ENCODE results near the gene USP31. TPM values are rescaled to one million over a fixed set of nuclear protein-coding genes. Genes with fewer than 3 reads are reported as not detected.
A peak's percentile ranks its signal among the peaks of the same experiment; 100 is the strongest.

Gene USP31
- total RNA-seq, 1 experiment from 2014 or later, result 16.1 TPM

- H2AFZ ChIP-seq (ENCODE audit: low read length), result no peak overlapping the region
- no peak overlapping the region for H4K8ac ChIP-seq (replicated peaks; ENCODE audit: insufficient read length, low read depth, low read length)
- no peaks in the 10 kb centered on the region for H3K27me3 ChIP-seq (ENCODE audit: insufficient read depth, low read length)
- H3T11ph ChIP-seq (ENCODE audit: low read length), result no peak overlapping the region
- Mint-ChIP-seq H3K36me3 (ENCODE audit: insufficient read depth in 1 of 3, low read depth in 3 of 3) (peaks cover 17 to 31% (median 25%) of the 10 kb centered on the region in 3 experiments; a peak in 6 of 7 replicates), H3K4me1 (peaks cover 22 to 29% of the 10 kb centered on the region in 2 experiments), H3K4me3 (no peak overlapping the region), H3K27ac (peak overlapping the region in 2 of 3 experiments; percentile 9 to 29; a peak in 4 of 7 replicates), H3K27me3 (ENCODE audit: low read depth) (no peaks in the 10 kb centered on the region), H3K9me3 (no peaks in the 10 kb centered on the region)
- no peaks in the 10 kb centered on the region for H3K23me2 ChIP-seq (ENCODE audit: insufficient read length, low read depth, low read length, poor library complexity, severe bottlenecking)
- 0 out of 2 replicates have a peak, but pooled peaks cover 3% of the 10 kb centered on the region for H3K4me1 ChIP-seq (ENCODE audit: insufficient read depth, low read length)
- H4K5ac ChIP-seq (ENCODE audit: insufficient read length, low read depth, low read length), result no peak overlapping the region
- no peak overlapping the region for H4K91ac ChIP-seq (ENCODE audit: insufficient read length, low read depth, low read length)
- no peak overlapping the region for H3K4me2 ChIP-seq (ENCODE audit: insufficient read depth, insufficient read length, low read length)
- H4K20me1 ChIP-seq (ENCODE audit: control insufficient read depth, insufficient read depth, insufficient read length), result no peaks in the 10 kb centered on the region
- no peak for TF ChIP-seq CTCF (conservative IDR thresholded peaks at IDR 0.05)
- no peak overlapping the region for H3K9ac ChIP-seq (ENCODE audit: extremely low read depth, insufficient read length, low read length)
- no peak overlapping the region for H2BK120ac ChIP-seq (ENCODE audit: low read depth, low read length, poor library complexity, severe bottlenecking)
- no peaks in the 10 kb centered on the region for H3K9me3 ChIP-seq (ENCODE audit: control insufficient read depth, low read depth, low read length)
- H3K56ac ChIP-seq (ENCODE audit: insufficient read length, low read depth, low read length), result no peak overlapping the region
- H2BK5ac ChIP-seq (ENCODE audit: insufficient read length, low read length), result no peak overlapping the region
- no peak for DNase-seq
- H3K27ac ChIP-seq (ENCODE audit: insufficient read length, low read depth, low read length), result no peak overlapping the region
- no peak overlapping the region for H2BK12ac ChIP-seq (ENCODE audit: insufficient read length, low read depth, low read length)
- no peaks in the 10 kb centered on the region for H3K79me2 ChIP-seq (ENCODE audit: insufficient read depth, low read length)
- no peak overlapping the region for H3K14ac ChIP-seq (ENCODE audit: insufficient read depth, low read length)
- H3K4ac ChIP-seq (ENCODE audit: low read depth, low read length), result no peak overlapping the region
- H2BK20ac ChIP-seq (ENCODE audit: low read depth, low read length, poor library complexity, severe bottlenecking), result no peak overlapping the region
- WGBS (ENCODE audit: extremely low coverage, insufficient read length, low lambda C conversion rate), result no CpG with 5 or more reads among the region's 4 CpGs
- H3K79me1 ChIP-seq (ENCODE audit: insufficient read depth, low read depth, low read length, poor library complexity, severe bottlenecking), result no peaks in the 10 kb centered on the region
- no peak overlapping the region for H2AK5ac ChIP-seq (ENCODE audit: insufficient read length, low read length)
- H2BK15ac ChIP-seq (ENCODE audit: low read depth, low read length), result no peak overlapping the region
- H3K23ac ChIP-seq (ENCODE audit: insufficient read length, low read depth, low read length), result no peak overlapping the region
- H3K18ac ChIP-seq (ENCODE audit: insufficient read length, low read depth, low read length), result no peak overlapping the region
Observed at GRCh38 chr16:23088018-23088417, 61.2 kb downstream of the USP31 start.

All from H9 (cell line).